Vagina (tissue), 2 donors: ENCODE results near the gene ZNF107.

Source experiments
- CTCF ChIP-seq, 3 experiments: fragments of 450-650 bp in 2 of 3; fragments of 200-600 bp in 1 of 3; sonication (generic) in 1 of 3; IDR thresholded peaks; one replicate each; pipeline ENCODE4 v1.5.1; 2017 to 2019; ENCODE audit warnings: antibody characterized with exemption in 3 of 3, mild to moderate bottlenecking in 2 of 3, moderate library complexity in 2 of 3
- POLR2A ChIP-seq, 2 donors: fragments of 450-650 bp; IDR thresholded peaks; one replicate each; pipeline ENCODE4 v1.6.1; 2017; ENCODE audit warnings: antibody characterized with exemption in 2 of 2, mild to moderate bottlenecking in 2 of 2, moderate library complexity in 2 of 2

GRCh38 chr7:64637521-64638445 lies 28.1 kb upstream of the ZNF107 start:
- no peak for TF ChIP-seq CTCF (IDR thresholded peaks at IDR 0.05)
- no peak for TF ChIP-seq POLR2A (IDR thresholded peaks at IDR 0.05)
